ENCODE measurements around the gene RHBDF1.

Gene RHBDF1, protein sequence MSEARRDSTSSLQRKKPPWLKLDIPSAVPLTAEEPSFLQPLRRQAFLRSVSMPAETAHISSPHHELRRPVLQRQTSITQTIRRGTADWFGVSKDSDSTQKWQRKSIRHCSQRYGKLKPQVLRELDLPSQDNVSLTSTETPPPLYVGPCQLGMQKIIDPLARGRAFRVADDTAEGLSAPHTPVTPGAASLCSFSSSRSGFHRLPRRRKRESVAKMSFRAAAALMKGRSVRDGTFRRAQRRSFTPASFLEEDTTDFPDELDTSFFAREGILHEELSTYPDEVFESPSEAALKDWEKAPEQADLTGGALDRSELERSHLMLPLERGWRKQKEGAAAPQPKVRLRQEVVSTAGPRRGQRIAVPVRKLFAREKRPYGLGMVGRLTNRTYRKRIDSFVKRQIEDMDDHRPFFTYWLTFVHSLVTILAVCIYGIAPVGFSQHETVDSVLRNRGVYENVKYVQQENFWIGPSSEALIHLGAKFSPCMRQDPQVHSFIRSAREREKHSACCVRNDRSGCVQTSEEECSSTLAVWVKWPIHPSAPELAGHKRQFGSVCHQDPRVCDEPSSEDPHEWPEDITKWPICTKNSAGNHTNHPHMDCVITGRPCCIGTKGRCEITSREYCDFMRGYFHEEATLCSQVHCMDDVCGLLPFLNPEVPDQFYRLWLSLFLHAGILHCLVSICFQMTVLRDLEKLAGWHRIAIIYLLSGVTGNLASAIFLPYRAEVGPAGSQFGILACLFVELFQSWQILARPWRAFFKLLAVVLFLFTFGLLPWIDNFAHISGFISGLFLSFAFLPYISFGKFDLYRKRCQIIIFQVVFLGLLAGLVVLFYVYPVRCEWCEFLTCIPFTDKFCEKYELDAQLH

DNA sequence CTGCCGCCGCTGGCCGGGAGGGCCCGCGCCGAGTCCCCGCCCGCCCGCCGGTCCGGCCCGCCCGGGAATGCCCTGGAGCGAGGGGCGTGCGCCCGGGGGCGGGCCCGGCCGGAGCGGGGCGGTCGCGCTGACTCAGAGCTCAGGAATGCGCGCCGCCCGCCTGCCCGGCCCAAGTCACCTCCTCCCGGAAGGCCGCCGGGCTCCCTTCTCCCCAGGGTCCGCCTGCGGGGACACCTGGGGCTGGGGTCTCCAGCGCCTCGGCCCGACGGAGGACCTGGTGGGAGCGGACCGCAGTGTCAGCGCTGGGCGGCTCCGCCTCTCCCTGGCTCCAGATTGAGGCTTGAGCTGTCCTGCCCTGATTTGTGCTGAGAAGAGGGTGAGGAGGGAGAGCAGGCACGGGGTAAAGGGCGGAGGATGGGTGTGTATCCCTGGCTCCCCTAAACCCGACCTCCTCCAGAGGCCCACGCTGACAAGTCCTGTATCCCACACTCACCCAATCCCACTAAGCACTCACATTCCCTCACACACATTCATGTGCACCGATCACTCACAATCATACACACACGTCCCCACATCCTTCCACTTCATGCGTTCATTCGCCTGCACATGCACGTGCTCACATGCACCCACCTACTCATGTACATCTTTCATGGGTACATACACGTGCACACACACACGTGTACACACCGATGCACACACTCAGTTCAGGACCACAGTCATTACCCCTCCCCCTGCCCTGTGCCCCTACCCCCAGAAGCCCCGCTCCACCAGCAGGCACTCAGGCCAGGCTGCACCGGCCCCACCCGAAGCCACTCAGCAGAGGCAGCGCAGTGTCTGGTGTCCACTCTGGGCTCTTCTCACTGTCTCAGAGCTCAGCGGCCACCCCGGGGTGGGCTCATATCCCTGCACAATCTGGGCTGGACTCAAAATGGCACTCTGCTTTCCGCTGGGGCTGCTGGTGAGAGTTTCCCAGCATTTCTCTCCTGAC, at the start of gene RHBDF1:
Gene RHBDF1, minus strand, starts transcription at position 71 of the 988 bp plus-strand sequence. CDS start 7,616 bp downstream, outside the sequence.
- Histone ChIP-seq H3K4me3 (peak within 1 kb of the TSS; percentile 72), H3K36me3 (ENCODE audit: insufficient read depth, low read length) (no peaks in the 10 kb centered on the region), H3K9ac (ENCODE audit: insufficient read length) (peak within 1 kb of the TSS; percentile 55), H3K9me3 (ENCODE audit: low read depth, low read length) (no peaks in the 10 kb centered on the region), H3K27ac (no peak within 1 kb of the TSS)
- TF ChIP-seq POLR2AphosphoS5 (IDR thresholded peaks at IDR 0.05; ENCODE audit: borderline replicate concordance, low read depth, low read length) = no peak
- TF ChIP-seq FOXP2 (optimal IDR thresholded peaks at IDR 0.05; ENCODE audit: control extremely low read depth, extremely low read length, insufficient read depth) = no peak
- no peak for TF ChIP-seq EZH2 (IDR thresholded peaks at IDR 0.05)
- DNase-seq (ENCODE audit: low read depth, low spot score) = no peak

DNA sequence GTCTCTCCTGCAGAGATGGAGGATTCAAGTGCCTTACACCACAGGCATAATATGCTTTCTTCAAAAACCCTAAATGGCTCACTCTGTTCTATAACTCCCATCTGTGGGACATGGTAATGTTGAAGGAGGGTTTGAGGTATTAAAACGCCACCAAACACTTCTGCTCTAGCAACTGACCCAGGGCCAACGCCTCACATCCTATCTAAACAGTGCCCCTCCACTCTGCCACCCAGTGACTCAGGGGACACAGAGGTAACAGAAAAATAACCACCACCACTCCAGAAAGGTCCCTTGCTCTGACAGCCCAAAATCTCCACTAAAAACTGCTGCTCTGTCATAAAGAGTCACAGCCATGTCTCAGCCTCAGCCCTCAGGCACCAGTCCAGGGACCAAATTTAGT, 48.3 kb upstream of the RHBDF1 start:
- Histone ChIP-seq H3K9ac (ENCODE audit: insufficient read length) (no peak overlapping the region), H3K4me3 (no peak overlapping the region), H3K9me3 (ENCODE audit: low read depth, low read length) (no peaks in the 10 kb centered on the region), H3K27ac (no peak overlapping the region), H3K36me3 (ENCODE audit: insufficient read depth, low read length) (peaks cover 6% of the 10 kb centered on the region; the same call in 1 of the 2 replicates)
- TF ChIP-seq FOXP2 (optimal IDR thresholded peaks at IDR 0.05; ENCODE audit: control extremely low read depth, extremely low read length, insufficient read depth) (no peak), POLR2AphosphoS5 (IDR thresholded peaks at IDR 0.05; ENCODE audit: borderline replicate concordance, low read depth, low read length) (no peak), EZH2 (IDR thresholded peaks at IDR 0.05) (no peak)
- no peak for DNase-seq (ENCODE audit: low read depth, low spot score)

DNA sequence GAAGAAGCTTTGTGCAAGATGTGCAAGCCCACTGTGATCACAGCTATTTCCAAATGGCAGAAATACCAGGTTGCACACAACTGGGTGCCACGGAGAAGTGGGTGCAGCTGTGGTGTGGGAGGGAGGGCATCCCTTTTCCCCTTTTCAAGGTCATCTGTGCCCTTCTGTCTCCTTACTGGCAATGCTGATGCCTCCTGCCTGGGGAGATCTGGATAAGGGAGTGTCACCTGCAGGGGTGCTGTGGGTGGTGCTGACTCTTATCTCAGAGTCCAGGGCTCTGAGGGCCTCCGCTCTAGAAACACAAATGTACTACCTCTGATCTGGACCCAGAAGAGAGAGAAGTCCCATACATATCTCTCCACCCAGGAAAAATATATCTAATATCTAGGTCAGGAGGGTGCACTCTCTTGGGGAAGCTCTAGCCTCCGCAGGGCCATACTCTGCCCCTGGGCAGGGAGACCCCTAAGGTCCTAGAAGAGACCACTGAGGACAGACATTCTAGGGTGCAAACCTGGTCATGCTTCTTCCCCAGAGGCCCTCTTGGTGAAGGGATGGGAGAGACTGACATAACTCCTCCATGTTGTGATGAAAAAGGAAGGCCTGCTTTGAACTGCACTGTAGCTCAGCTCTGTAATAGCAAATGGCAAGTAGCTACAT, 47.5 kb upstream of the RHBDF1 start:
- peaks cover 6% of the 10 kb centered on the region; the same call in 1 of the 2 replicates for H3K36me3 ChIP-seq (ENCODE audit: insufficient read depth, low read length)
- DNase-seq (ENCODE audit: low read depth, low spot score) = no peak
- no peak overlapping the region for H3K27ac ChIP-seq

DNA sequence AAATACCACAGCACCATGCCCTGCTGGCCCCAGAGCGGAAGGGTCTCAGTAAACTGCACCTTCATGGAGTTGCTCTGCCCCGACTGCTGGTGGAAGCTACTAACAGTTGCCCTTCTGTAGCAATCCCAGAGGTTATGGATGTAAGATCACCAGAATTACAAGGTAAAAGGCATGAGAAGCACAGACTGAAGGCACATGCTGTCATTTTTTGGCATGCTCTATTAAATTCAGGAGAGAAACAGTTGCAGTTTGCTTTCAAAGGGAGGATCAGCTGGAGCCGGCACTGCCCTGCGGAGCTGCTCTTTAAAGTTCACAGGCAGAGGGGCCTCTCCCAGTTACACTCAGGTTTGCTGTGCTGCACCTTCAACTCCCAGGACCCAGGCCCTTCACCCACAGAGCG, 46.9 kb upstream of the RHBDF1 start:
- no peak for TF ChIP-seq FOXP2 (optimal IDR thresholded peaks at IDR 0.05; ENCODE audit: control extremely low read depth, extremely low read length, insufficient read depth)
- TF ChIP-seq EZH2 (IDR thresholded peaks at IDR 0.05) = no peak
- no peak for TF ChIP-seq POLR2AphosphoS5 (IDR thresholded peaks at IDR 0.05; ENCODE audit: borderline replicate concordance, low read depth, low read length)
- Histone ChIP-seq H3K9ac (ENCODE audit: insufficient read length) (no peak overlapping the region), H3K9me3 (ENCODE audit: low read depth, low read length) (no peaks in the 10 kb centered on the region), H3K4me3 (no peak overlapping the region), H3K36me3 (ENCODE audit: insufficient read depth, low read length) (peaks cover 6% of the 10 kb centered on the region; the same call in 1 of the 2 replicates), H3K27ac (no peak overlapping the region)
- DNase-seq (ENCODE audit: low read depth, low spot score) = no peak

More for the DNA sequence above, 47.5 kb upstream of the RHBDF1 start:
- Histone ChIP-seq H3K4me3 (no peak overlapping the region), H3K9ac (ENCODE audit: insufficient read length) (no peak overlapping the region), H3K9me3 (ENCODE audit: low read depth, low read length) (no peaks in the 10 kb centered on the region)
- no peak for TF ChIP-seq EZH2 (IDR thresholded peaks at IDR 0.05)
- TF ChIP-seq FOXP2 (optimal IDR thresholded peaks at IDR 0.05; ENCODE audit: control extremely low read depth, extremely low read length, insufficient read depth) = no peak
- no peak for TF ChIP-seq POLR2AphosphoS5 (IDR thresholded peaks at IDR 0.05; ENCODE audit: borderline replicate concordance, low read depth, low read length)

DNA sequence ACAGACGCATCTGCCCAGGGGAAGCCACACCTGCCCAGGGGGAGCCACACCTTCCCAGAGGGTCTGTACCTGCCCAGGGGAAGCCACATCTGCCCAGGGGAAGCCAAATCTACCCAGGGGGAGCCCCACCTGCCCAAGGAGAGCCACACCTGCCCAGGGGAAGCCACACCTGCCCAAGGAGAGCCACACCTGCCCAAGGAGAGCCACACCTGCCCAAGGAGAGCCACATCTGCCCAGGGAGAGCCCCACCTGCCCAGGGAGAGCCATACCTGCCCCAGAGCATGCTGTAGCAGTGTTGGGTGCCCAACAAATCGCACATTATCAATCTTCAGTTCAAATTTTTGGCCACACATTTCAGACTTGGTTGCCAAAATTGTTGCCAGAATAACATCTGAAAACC, 46.4 kb upstream of the RHBDF1 start:
- peaks cover 6% of the 10 kb centered on the region; the same call in 1 of the 2 replicates for H3K36me3 ChIP-seq (ENCODE audit: insufficient read depth, low read length)

DNA sequence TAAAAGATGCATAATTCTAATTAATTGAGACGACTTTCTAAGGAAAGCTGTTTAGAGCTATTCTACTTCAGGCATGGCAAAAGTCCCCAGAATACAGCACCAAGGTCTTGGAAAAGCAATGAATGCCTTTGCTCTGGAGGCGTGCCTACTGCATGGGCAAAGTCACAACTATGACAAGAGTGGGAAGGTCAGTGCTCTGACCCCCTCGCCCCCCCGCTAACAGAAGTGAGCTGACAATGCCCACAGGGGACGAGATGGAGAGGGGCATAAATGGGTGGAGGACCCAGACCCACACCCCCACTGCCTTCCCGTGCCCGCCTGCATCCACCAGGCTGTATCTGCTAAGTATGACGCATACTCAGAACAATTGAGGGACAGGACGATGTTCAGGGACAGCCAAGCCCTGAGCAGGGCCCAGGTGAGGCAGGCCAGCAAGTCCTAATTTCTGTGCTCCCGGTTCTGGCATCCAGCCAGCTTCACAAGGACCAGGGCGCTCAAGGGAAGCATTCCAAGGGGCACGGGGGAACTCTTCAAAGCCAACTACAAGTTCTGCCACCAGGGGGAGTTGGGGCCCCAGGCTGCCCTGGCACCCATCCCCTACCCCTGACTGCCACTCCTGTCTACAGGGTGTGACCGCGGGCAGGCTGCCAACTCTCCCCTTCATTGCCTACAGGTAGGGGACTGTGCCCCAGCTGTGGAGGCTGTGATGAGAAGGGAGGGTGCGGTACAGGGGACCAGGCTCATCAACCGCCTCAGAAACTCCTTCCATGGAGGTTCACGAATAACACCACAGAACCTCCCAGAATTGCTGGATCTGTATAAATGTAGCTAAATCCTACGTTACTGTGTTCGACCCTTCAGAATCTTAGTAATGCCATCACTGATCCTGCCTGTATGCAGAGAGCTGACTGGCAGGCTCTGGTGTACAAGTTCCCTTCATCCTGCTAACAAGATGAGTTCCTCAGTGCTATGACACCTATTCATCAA, 45.2 kb upstream of the RHBDF1 start:
- Histone ChIP-seq H3K4me3 (no peak overlapping the region), H3K36me3 (ENCODE audit: insufficient read depth, low read length) (peaks cover 6% of the 10 kb centered on the region; the same call in 1 of the 2 replicates), H3K27ac (no peak overlapping the region), H3K9me3 (ENCODE audit: low read depth, low read length) (no peaks in the 10 kb centered on the region), H3K9ac (ENCODE audit: insufficient read length) (no peak overlapping the region)
- no peak for DNase-seq (ENCODE audit: low read depth, low spot score)
- TF ChIP-seq POLR2AphosphoS5 (IDR thresholded peaks at IDR 0.05; ENCODE audit: borderline replicate concordance, low read depth, low read length) (no peak), EZH2 (IDR thresholded peaks at IDR 0.05) (no peak), FOXP2 (optimal IDR thresholded peaks at IDR 0.05; ENCODE audit: control extremely low read depth, extremely low read length, insufficient read depth) (no peak)

More for the DNA sequence above, 46.4 kb upstream of the RHBDF1 start:
- TF ChIP-seq EZH2 (IDR thresholded peaks at IDR 0.05) = no peak
- no peak for TF ChIP-seq POLR2AphosphoS5 (IDR thresholded peaks at IDR 0.05; ENCODE audit: borderline replicate concordance, low read depth, low read length)
- no peak for TF ChIP-seq FOXP2 (optimal IDR thresholded peaks at IDR 0.05; ENCODE audit: control extremely low read depth, extremely low read length, insufficient read depth)
- Histone ChIP-seq H3K9me3 (ENCODE audit: low read depth, low read length) (no peaks in the 10 kb centered on the region), H3K9ac (ENCODE audit: insufficient read length) (no peak overlapping the region), H3K27ac (no peak overlapping the region), H3K4me3 (no peak overlapping the region)
- no peak for DNase-seq (ENCODE audit: low read depth, low spot score)

Measured in SK-N-MC (cell line).